KOPT-K1 (cell line): Measurements from ENCODE around the gene KHK.
"Not testable (repeated sequence)": the region's sequence is repeated elsewhere in the genome, so short reads cannot be mapped to it uniquely, and the experiment has no call there.

ENCODE experiments used
- H3K27ac ChIP-seq: fragments of 200-600 bp; sonication (generic); 2 replicates; pipeline ENCODE4 v1.5.1; 2016; ENCODE audit warnings: antibody characterized with exemption, mild to moderate bottlenecking, low read depth, low read length; ENCODE audit not compliant: poor library complexity, severe bottlenecking
- H3K36me3 ChIP-seq: fragments of 200-600 bp; sonication (generic); 2 replicates; pipeline ENCODE4 v1.5.1; 2017; ENCODE audit warnings: antibody characterized with exemption, mild to moderate bottlenecking, low read length, moderate library complexity; ENCODE audit not compliant: insufficient read depth
- H3K9me3 ChIP-seq: fragments of 200-600 bp; sonication (generic); 2 replicates; pipeline ENCODE4 v1.5.1; 2017; ENCODE audit warnings: antibody characterized with exemption, low read length, mild to moderate bottlenecking; ENCODE audit not compliant: insufficient read depth, poor library complexity, severe bottlenecking

The KHK gene

GRCh38 chr2:27117995-27118524 is 31.5 kb downstream of the KHK start:
- Histone ChIP-seq H3K27ac (no peak overlapping the region), H3K36me3 (no peaks in the 10 kb centered on the region), H3K9me3 (no peaks in the 10 kb centered on the region)

GRCh38 chr2:27118525-27119329 is 32.2 kb downstream of the KHK start, which contains the start of gene CGREF1:
TSS of gene CGREF1 (minus strand) at chr2:27119128. CDS start at chr2:27104366, 14,762 bp downstream.
- Histone ChIP-seq H3K36me3 (no peaks in the 10 kb centered on the region), H3K9me3 (no peaks in the 10 kb centered on the region), H3K27ac (no peak within 1 kb of the TSS)

GRCh38 chr2:27119330-27119670 is 32.7 kb downstream of the KHK start:
- not testable (repeated sequence) for H3K27ac ChIP-seq, H3K9me3 ChIP-seq, H3K36me3 ChIP-seq

GRCh38 chr2:27121906-27122305 is 35.3 kb downstream of the KHK start:
- no peak overlapping the region for H3K27ac ChIP-seq
- no peaks in the 10 kb centered on the region for H3K9me3 ChIP-seq
- no peaks in the 10 kb centered on the region for H3K36me3 ChIP-seq

- no peak overlapping the region for H3K27ac ChIP-seq
- H3K36me3 ChIP-seq, result no peaks in the 10 kb centered on the region
- no peaks in the 10 kb centered on the region for H3K9me3 ChIP-seq
These were observed 36.2 kb downstream of the KHK start for GRCh38 chr2:27122791-27123190.

- H3K9me3 ChIP-seq, result no peaks in the 10 kb centered on the region
- no peak within 1 kb of the TSS for H3K27ac ChIP-seq
- H3K36me3 ChIP-seq, result no peaks in the 10 kb centered on the region
These were observed 37.0 kb downstream of the KHK start, which contains the start of gene ABHD1 for GRCh38 chr2:27123302-27124150. TSS of gene ABHD1 (plus strand) at chr2:27123815. CDS start at chr2:27123949, 134 bp downstream.

GRCh38 chr2:27125104-27125503 is 38.5 kb downstream of the KHK start:
- no peak overlapping the region for H3K27ac ChIP-seq
- H3K9me3 ChIP-seq, result no peaks in the 10 kb centered on the region
- H3K36me3 ChIP-seq, result peaks cover 12% of the 10 kb centered on the region; the same call in 1 of the 2 replicates

GRCh38 chr2:27126252-27126710 is 39.7 kb downstream of the KHK start:
- H3K36me3 ChIP-seq, result peaks cover 24% of the 10 kb centered on the region
- H3K27ac ChIP-seq, result no peak overlapping the region

GRCh38 chr2:27127883-27128667 is 41.5 kb downstream of the KHK start:
- Histone ChIP-seq H3K36me3 (peaks cover 42% of the 10 kb centered on the region), H3K27ac (no peak overlapping the region), H3K9me3 (no peaks in the 10 kb centered on the region)

More at GRCh38 chr2:27126252-27126710, 39.7 kb downstream of the KHK start:
- no peaks in the 10 kb centered on the region for H3K9me3 ChIP-seq

GRCh38 chr2:27128668-27129571 is 42.3 kb downstream of the KHK start:
- Histone ChIP-seq H3K27ac (no peak overlapping the region), H3K36me3 (peaks cover 43% of the 10 kb centered on the region), H3K9me3 (no peaks in the 10 kb centered on the region)

GRCh38 chr2:27130396-27130795 is 43.8 kb downstream of the KHK start:
- H3K36me3 ChIP-seq, result peaks cover 43% of the 10 kb centered on the region
- no peaks in the 10 kb centered on the region for H3K9me3 ChIP-seq
- H3K27ac ChIP-seq, result no peak overlapping the region

GRCh38 chr2:27131429-27131828 is 44.9 kb downstream of the KHK start:
- H3K27ac ChIP-seq, result no peak overlapping the region
- H3K36me3 ChIP-seq, result peaks cover 43% of the 10 kb centered on the region
- H3K9me3 ChIP-seq, result no peaks in the 10 kb centered on the region

GRCh38 chr2:27133195-27133875 is 46.8 kb downstream of the KHK start:
- no peaks in the 10 kb centered on the region for H3K9me3 ChIP-seq
- peaks cover 43% of the 10 kb centered on the region for H3K36me3 ChIP-seq
- H3K27ac ChIP-seq, result peak overlapping the region; percentile 71
